ENCODE measurements around the gene LAMC3. TPM values are rescaled to one million over a fixed set of nuclear protein-coding genes. Genes with fewer than 3 reads are reported as not detected.

Gene LAMC3
- total and polyA plus RNA-seq, 8 donors, result 0.61 to 9.6 (median 0.93) TPM; not detected in 1

DNA sequence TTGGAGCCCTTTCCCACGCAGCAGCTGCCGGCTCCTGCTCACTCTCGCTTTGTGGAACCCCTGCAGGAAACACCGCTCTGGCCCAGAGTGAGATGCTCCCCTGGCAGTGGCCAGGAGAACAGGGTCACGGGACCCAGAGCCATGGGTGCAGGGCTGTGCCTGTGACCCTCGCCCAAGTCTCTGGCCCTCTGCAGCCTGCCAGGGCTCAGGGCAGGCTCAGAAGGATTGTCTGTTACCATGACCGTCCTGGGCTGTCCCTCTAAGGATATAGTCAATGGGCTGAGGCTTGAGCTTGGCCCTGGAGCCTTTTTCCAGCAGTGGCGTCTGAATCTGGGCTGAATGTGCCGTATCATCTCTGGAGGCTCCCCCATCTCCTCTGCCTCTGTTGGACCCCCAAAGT is 58.7 kb downstream of the LAMC3 start:
- DNase-seq, result no peak
- no peak for TF ChIP-seq EP300 (IDR thresholded peaks at IDR 0.05)
- TF ChIP-seq POLR2AphosphoS5 (IDR thresholded peaks at IDR 0.05), result no peak
- TF ChIP-seq POLR2A (IDR thresholded peaks at IDR 0.05), result no peak
- TF ChIP-seq CTCF (IDR thresholded peaks at IDR 0.05), result no peak
- 58 to 78% (median 74%) methylated on average over 7 to 9 of the region's 9 CpGs for WGBS, 5 donors
- Histone ChIP-seq H3K36me3 (no peaks in the 10 kb centered on the region), H3K4me1 (no peaks in the 10 kb centered on the region), H3K27me3 (peaks cover 0 to 48% (median 0%) of the 10 kb centered on the region in 3 donors), H3K4me3 (no peak overlapping the region), H3K27ac (no peak overlapping the region), H3K9me3 (no peaks in the 10 kb centered on the region)
- intact Hi-C loops (cut with DNase I; ENCODE audit: low total_unique reads), result no loop called here

DNA sequence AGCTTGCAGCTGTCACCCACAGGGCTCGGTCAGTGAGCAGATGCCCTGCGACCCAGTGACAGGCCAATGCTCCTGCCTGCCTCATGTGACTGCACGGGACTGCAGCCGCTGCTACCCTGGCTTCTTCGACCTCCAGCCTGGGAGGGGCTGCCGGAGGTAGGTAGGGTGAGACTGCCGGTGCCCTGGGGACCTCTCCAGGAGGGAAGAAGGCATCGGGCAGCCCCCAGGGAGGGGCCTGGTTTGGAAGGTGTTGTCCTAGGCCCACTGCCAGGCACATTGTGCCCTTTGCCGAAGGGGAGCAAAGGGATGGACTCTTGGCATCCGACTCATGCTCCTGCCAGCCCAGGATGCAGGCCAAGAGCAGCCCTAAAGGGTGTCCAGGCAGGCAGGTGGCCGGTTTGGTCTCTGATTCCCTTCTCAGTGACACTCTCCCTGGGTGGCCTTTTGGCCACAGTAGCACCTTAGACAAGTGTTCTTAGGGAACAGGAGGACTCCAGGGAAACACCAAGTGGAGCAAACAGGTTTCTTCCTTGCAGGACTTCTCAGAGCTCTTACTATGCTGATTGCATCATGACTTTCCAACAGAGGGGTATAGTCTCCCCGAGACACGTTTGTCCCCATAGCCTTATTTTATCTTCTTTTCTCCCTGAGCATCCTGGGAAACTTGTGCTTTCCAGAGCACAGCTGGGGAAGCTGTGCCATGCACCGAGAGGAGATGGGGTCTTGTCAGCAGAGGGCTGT is 59.3 kb downstream of the LAMC3 start:
- intact Hi-C loops (cut with DNase I; ENCODE audit: low total_unique reads), result no loop called here
- peaks cover 0 to 42% (median 0%) of the 10 kb centered on the region in 3 donors for H3K27me3 ChIP-seq
- H3K27ac ChIP-seq, result no peak overlapping the region
- WGBS, 5 donors, result 49 to 64% (median 60%) methylated on average over 12 to 14 of the region's 14 CpGs
- no peaks in the 10 kb centered on the region for H3K36me3 ChIP-seq
- no peak for TF ChIP-seq POLR2A (IDR thresholded peaks at IDR 0.05)
- no peak for TF ChIP-seq POLR2AphosphoS5 (IDR thresholded peaks at IDR 0.05)
- TF ChIP-seq CTCF (IDR thresholded peaks at IDR 0.05), result no peak
- H3K4me1 ChIP-seq, result no peaks in the 10 kb centered on the region
- no peak for DNase-seq
- no peaks in the 10 kb centered on the region for H3K9me3 ChIP-seq
- H3K4me3 ChIP-seq, result no peak overlapping the region

GRCh38 chr9:131069699-131070098 is 60.7 kb downstream of the LAMC3 start:
- TF ChIP-seq POLR2A (IDR thresholded peaks at IDR 0.05) (no peak), POLR2AphosphoS5 (IDR thresholded peaks at IDR 0.05) (no peak), EP300 (IDR thresholded peaks at IDR 0.05) (no peak), CTCF (IDR thresholded peaks at IDR 0.05) (no peak)
- Histone ChIP-seq H3K36me3 (no peaks in the 10 kb centered on the region), H3K9me3 (no peaks in the 10 kb centered on the region), H3K4me3 (no peak overlapping the region), H3K27ac (no peak overlapping the region), H3K4me1 (no peaks in the 10 kb centered on the region), H3K27me3 (peaks cover 0 to 38% (median 0%) of the 10 kb centered on the region in 3 donors)
- intact Hi-C loops (cut with DNase I; ENCODE audit: low total_unique reads), result no loop called here
- 84 to 91% (median 89%) methylated on average over 15 of the region's 15 CpGs for WGBS, 5 donors
- no peak for DNase-seq

- 78 to 88% (median 83%) methylated on average over 9 to 16 of the region's 16 CpGs for WGBS, 5 donors
- Histone ChIP-seq H3K27ac (no peak overlapping the region), H3K27me3 (peaks cover 0 to 34% (median 0%) of the 10 kb centered on the region in 3 donors), H3K9me3 (no peaks in the 10 kb centered on the region), H3K4me1 (no peaks in the 10 kb centered on the region), H3K36me3 (no peaks in the 10 kb centered on the region), H3K4me3 (no peak overlapping the region)
- intact Hi-C loops (cut with DNase I; ENCODE audit: low total_unique reads), result no loop called here
- DNase-seq, result no peak
- TF ChIP-seq POLR2AphosphoS5 (IDR thresholded peaks at IDR 0.05) (no peak), CTCF (IDR thresholded peaks at IDR 0.05) (no peak), EP300 (IDR thresholded peaks at IDR 0.05) (no peak), POLR2A (IDR thresholded peaks at IDR 0.05) (no peak)
Observed at GRCh38 chr9:131072107-131072870, 63.3 kb downstream of the LAMC3 start.

Measured in stomach (tissue), 9 donors.